HG03378 (cell line): Measurements from ENCODE around the gene RIPPLY3.
"Not testable (repeated sequence)": the region's sequence is repeated elsewhere in the genome, so short reads cannot be mapped to it uniquely, and the experiment has no call there.

ENCODE experiments used
- ATAC-seq: cut with Tn5 transposase; IDR thresholded peaks from one replicate; pipeline ENCODE4 v1.9.1; 2021; ENCODE audit warnings: mild to moderate bottlenecking, moderate library complexity; ENCODE audit not compliant: unreplicated experiment

RIPPLY3 gene

DNA sequence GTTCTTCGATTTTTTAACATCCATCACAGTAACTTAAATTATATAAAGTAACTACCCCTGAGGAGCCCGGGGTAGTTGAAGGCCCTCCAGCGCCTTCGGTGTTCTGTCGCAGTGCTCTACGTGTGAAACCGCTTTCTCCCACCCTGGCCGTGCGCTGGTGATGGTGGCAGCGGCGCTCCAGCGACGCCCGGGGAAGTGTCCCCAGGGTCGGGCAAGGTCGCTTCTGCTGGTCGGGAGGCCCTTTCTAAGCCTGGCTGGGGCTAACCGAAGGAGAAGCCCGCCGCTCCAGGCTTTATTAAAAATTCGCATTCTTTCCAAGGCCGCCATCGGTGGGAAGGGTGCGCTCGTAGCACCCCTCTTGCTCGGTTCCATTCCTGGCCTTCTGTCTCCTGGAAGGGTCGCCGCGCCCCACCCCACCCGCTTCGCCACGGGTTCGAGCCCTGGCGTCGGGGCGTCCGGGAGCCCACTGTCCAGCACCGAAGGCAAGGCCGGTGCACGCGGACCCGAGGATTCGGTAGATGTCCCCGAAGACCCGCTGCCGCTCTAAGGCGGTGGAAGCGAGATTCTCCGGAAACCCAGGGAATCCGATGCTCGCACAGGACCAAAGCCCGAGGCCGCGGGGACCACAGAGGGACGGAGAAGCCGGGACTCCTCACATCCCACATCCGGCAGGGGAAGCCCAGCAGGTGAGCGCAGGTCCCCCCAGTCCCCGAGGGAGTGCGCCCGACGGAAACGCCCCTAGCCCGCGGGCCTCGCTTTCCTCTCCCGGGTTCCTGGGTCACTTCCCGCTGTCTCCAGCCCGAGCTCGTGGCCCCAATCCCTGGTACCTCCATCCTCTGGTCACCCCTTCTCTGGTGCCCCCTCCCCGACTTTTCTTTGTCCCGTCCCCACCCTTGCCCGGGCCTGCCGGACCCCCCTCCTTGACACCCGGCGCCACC lies 685 bp upstream of the RIPPLY3 start:
- ATAC-seq: no peak

- no peak for ATAC-seq
These were observed 2.2 kb downstream of the RIPPLY3 start for GRCh38 chr21:37008724-37009123.

- peak; percentile 91 for ATAC-seq
These were observed 3.3 kb downstream of the RIPPLY3 start for GRCh38 chr21:37009740-37010341.

DNA sequence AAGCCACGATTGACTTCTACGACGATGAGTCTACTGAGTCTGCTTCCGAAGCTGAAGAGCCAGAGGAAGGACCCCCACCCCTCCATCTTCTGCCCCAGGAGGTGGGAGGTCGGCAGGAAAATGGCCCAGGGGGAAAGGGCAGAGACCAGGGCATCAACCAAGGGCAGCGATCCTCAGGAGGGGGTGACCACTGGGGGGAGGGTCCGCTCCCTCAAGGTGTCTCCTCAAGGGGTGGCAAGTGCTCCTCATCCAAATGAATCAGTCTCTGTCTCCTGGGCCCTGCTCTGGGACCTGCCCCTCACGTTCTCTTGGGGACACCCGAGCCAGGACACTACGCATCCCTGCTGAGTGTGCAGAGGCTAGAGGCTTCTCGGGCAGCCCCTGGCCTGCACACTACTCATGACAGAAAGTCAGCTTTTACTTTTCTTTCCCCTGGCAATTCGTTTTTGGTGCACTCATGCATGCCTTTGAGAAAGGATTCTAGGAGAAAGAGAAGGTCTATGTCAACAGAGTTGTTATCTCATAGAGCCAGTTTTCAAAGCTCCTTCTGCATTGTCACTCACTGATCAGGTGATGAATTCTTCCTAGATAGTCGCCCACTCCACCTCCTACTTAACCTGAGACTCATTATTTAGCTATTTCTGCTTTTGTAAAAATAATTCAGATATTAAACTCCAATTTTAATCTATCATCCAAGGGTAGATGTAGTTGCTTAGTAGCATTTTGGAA lies 11.6 kb downstream of the RIPPLY3 start:
- ATAC-seq: no peak

DNA sequence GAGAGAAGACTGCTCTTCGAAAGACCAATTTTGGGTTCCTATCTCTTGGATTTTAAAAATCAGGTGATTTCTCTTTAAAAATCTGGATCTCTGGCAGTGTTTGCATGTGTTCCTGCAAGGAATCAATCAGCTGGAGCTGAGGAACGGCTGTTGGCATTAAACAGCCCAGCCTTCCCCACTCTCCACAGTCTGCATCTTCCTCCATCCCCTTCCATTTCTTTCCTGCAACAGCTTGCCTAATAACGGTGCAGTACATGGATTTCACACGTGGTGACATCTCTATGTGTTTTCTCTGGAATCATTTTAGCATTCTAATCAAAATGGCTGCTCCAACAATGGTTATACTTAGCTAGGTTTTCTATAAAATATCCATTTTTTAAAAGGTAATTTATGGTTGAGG lies 20.0 kb downstream of the RIPPLY3 start:
- no peak for ATAC-seq

DNA sequence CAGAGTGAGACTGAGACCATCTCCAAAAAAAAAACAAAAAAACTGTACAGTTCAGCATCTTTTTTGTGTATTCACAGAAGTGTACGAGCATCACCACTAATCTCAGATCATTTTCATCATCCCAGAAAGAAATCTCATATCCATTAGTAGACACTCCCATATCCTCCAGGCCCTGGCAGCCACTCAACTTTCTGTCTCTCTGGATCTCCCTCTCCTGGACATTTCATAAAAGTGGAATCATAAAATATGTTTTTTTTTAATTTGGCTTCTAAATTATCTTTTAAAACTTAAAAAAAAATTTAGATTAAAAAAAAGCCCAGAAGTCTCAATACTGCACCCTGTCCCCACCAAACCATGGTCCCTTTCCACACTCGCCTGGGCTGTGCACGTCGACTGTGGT lies 22.1 kb downstream of the RIPPLY3 start:
- ATAC-seq: no peak

- no peak for ATAC-seq
These were observed 24.4 kb downstream of the RIPPLY3 start for GRCh38 chr21:37030864-37031263.

DNA sequence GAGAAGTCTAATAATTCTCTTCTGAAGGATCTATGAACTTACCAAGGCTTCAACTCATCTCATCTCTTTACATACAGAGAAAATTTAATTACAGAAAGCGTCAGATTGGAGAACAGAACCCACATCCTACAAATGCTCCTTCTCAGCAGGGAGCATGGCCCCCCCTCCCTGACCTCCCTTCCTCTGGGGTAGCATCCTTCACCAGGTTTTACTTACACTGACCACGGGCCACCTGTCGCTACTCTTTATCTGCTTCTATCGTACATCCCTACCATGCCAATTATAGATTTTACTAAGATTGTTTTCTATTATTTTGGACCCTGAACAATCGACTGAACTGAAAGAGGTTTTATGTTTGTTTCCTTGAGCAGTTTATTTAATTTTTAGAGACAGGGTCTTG lies 25.8 kb downstream of the RIPPLY3 start:
- ATAC-seq: no peak

- no peak for ATAC-seq
These were observed 26.5 kb downstream of the RIPPLY3 start for GRCh38 chr21:37032877-37033471.

- not testable (repeated sequence) for ATAC-seq
These were observed 27.9 kb downstream of the RIPPLY3 start for GRCh38 chr21:37034394-37034793.

DNA sequence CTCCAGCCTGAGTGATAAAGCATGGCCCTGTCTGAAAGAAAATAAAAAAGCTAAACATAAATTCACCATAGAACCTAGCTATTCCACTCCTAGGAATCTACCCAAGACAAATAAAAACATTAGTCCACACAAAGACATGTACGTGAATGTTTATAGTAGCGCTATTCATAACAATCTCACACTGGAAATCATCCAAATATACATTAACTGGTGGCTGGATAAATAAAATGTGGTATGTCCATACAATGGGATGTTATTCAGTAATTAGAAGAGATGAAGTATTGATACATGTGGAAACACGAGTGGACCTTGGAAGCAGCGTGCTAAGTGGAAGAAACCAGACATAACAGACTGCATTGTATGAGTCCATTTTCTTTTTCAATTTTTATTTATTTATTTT lies 29.7 kb downstream of the RIPPLY3 start:
- ATAC-seq: no peak

DNA sequence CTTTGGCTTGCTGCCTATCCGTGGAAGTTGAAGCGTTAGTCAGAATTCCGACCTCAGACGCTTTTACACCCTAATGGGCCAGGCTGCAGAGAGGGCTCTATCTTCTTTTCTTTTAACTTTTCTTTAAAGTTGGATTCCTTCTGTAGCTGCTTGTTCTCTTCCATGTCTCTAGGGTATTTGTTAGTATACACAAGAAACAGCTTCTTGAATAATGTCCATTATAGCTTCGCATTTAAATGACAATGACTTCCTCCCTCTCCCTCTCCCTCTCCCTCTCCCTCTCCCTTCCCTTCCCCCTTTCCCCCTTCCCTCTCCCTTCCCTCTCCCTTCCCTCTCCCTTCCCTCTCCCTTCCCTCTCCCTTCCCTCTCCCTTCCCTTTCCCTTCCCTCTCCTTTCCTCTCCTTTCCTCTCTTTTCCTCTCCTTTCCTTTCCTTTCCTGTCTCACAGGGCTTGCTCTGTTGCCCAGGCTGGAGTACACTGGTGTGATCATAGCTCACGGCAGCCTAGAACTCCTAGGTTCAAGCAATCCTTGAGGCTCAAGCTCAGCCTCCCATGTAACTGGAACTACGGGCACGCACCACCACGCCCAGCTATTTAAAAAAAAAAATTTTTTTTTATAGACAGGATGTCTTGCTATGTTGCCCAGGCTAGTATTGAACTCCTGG lies 33.0 kb downstream of the RIPPLY3 start:
- no peak for ATAC-seq

DNA sequence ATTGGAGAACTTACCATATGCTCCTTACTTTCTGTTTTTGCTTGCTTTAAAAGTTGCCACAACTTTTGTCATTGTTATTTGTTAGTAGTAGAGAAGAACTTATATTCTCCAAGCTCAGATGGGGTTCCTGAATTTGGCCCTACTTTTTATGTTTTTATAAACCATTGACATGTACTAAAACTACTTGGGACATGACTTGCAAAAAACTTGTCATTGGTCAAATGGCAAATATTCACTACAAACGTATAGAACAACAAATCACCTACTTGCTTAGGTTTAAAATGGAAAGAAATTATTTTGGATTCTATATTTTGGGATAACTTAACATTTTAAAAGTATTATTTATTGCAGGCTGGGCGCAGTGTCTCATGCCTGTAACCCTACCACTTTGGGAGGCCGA lies 33.7 kb downstream of the RIPPLY3 start:
- ATAC-seq: no peak

DNA sequence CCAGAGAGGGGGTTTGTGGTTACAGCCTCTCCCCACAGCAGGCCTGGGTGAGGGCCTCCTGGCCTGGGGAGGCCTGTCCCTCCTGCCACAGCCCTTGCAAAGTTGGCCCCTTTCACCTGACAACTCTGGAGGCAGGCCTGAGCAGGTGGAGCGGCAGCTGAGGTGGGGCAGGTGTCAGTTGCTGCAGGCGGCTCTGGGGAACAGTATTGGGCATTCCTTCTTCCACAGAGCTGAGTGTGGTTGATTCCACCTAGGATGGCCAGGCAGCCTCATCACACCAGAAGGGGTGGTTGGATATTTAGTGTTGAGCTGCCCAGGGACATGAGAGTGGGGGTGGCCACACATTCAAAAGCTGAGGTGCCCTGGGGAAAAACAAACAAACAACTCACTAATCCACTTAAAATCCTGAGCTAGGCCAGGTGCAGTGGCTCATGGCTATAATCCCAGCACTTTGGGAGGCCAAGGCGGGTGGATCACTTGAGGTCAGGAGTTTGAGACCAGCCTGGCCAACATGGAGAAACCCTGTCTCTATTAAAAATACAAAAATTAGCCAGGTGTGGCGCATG lies 35.3 kb downstream of the RIPPLY3 start:
- no peak for ATAC-seq

- no peak for ATAC-seq
These were observed 37.3 kb downstream of the RIPPLY3 start for GRCh38 chr21:37043818-37044217.

- no peak for ATAC-seq
These were observed 38.1 kb downstream of the RIPPLY3 start for GRCh38 chr21:37044643-37045042.

- ATAC-seq: no peak
These were observed 38.6 kb downstream of the RIPPLY3 start for GRCh38 chr21:37045149-37045548.

GRCh38 chr21:37045556-37045955 lies 39.1 kb downstream of the RIPPLY3 start:
- no peak for ATAC-seq

GRCh38 chr21:37047079-37047478 lies 40.6 kb downstream of the RIPPLY3 start:
- no peak for ATAC-seq

DNA sequence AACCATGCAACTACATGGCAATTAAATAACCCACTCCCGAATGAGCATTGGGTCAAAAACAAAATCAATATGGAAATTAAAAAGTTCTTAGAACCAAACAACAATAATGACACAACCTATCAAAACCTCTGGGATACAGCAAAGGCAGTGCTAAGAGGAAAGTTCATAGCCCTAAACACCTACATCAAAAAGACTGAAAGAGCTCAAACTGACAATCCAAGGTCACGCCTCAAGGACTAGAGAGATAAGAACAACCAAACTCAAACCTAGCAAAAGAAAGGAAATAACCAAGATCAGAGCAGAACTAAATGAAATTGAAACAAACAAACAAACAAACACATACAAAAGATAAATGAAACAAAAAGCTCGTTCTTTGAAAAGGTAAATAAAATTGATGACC lies 43.2 kb downstream of the RIPPLY3 start:
- not testable (repeated sequence) for ATAC-seq
